ENCODE results near the gene KLHL5. TPM values are rescaled to one million over a fixed set of nuclear protein-coding genes. Genes with fewer than 3 reads are reported as not detected.

KLHL5 gene
- total and polyA plus RNA-seq, 2 of the 4 experiments (the other 2 are of a cell fraction): 58.8 to 97.7 TPM

DNA sequence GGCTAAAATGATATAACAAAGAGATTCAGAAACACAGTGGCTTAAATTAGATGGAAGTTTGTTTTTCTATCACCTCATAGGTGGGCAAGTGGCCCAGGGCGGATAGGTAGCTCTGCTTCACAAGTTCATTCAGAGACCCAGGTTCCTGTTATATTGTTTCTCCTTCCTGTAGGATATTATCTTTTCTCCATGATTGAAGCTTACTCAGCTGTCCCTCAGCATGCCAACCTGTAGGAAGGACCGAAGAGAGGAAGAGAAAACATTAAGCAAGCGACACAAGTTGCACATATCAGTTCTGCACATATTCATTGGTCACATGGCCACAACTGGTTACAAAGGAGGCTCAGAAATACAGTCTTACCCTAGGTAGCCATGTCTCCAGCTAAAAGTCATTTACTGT, 6.9 kb downstream of the KLHL5 start:
- no peak overlapping the region for H3K4ac ChIP-seq (ENCODE audit: low read depth, low read length)
- CTCF ChIA-PET: no interaction called here
- H3K4me2 ChIP-seq (ENCODE audit: low read depth, low read length): no peak overlapping the region
- no peak for ATAC-seq (ENCODE audit: low read depth)
- no peak overlapping the region for H2BK5ac ChIP-seq (ENCODE audit: low read depth, low read length, poor library complexity, severe bottlenecking)
- no peak overlapping the region for H2BK15ac ChIP-seq (ENCODE audit: low read depth, low read length)
- no peak overlapping the region for H4K8ac ChIP-seq (ENCODE audit: low read depth in 2 of 2, low read length in 2 of 2)
- peaks cover 66% of the 10 kb centered on the region for H4K20me1 ChIP-seq (ENCODE audit: insufficient read depth, low read length)
- no peaks in the 10 kb centered on the region; the same call in 1 of the 2 replicates for H3K36me3 ChIP-seq (ENCODE audit: control insufficient read depth, insufficient read depth, low read length)
- TF ChIP-seq, protein P1, sequence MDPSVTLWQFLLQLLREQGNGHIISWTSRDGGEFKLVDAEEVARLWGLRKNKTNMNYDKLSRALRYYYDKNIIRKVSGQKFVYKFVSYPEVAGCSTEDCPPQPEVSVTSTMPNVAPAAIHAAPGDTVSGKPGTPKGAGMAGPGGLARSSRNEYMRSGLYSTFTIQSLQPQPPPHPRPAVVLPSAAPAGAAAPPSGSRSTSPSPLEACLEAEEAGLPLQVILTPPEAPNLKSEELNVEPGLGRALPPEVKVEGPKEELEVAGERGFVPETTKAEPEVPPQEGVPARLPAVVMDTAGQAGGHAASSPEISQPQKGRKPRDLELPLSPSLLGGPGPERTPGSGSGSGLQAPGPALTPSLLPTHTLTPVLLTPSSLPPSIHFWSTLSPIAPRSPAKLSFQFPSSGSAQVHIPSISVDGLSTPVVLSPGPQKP (IDR thresholded peaks at IDR 0.05; ENCODE audit: borderline replicate concordance, low read depth, low read length): no peak
- TF ChIP-seq RFX5 (IDR thresholded peaks at IDR 0.05; ENCODE audit: low read depth, low read length) (no peak), CEBPB (IDR thresholded peaks at IDR 0.05; ENCODE audit: low read depth, low read length) (no peak), MAFK (IDR thresholded peaks at IDR 0.05; ENCODE audit: low read depth, low read length) (no peak), MAZ (IDR thresholded peaks at IDR 0.05; ENCODE audit: borderline replicate concordance, low read depth, low read length) (no peak), MXI1 (IDR thresholded peaks at IDR 0.05; ENCODE audit: borderline replicate concordance, low read depth, low read length) (no peak)
- H3K4me1 ChIP-seq (ENCODE audit: control insufficient read depth, insufficient read depth, low read length): no peaks in the 10 kb centered on the region
- dilution Hi-C loops (cut with HindIII; ENCODE audit: low sequenced_read_pairs, unreplicated experiment) (no loop called here), intact Hi-C loops (cut with micrococcal nuclease) (no loop called here), in situ Hi-C loops (cut with MboI; ENCODE audit: low sequenced_read_pairs) (no loop called here)
- POLR2A ChIA-PET (ENCODE audit: unreplicated experiment): interaction anchor here (0.7 kb wide), 1 partner anchor 22 kb away, joined by 3 read pairs; no protein-coding TSS in a partner anchor
- no peak overlapping the region for H3K18ac ChIP-seq (ENCODE audit: low read depth, low read length)
- peaks cover 17 to 58% of the 10 kb centered on the region in 2 experiments for H3K79me1 ChIP-seq (ENCODE audit: low read depth in 1 of 2, low read length in 2 of 2)
- no TSS peak for BruUV-seq (replicated peaks)
- H4K5ac ChIP-seq (ENCODE audit: low read depth, low read length): no peak overlapping the region
- no peak for DNase-seq
- no peak overlapping the region for H3K56ac ChIP-seq (ENCODE audit: extremely low read depth, insufficient read depth, low read length)
- H2AK5ac ChIP-seq (ENCODE audit: low read depth, low read length): no peak overlapping the region
- H3K9me1 ChIP-seq (ENCODE audit: insufficient read depth, low read length): peaks cover 7% of the 10 kb centered on the region
- H2AK9ac ChIP-seq (replicated peaks; ENCODE audit: low read depth, low read length, poor library complexity): no peak overlapping the region
- H3K27me3 ChIP-seq (ENCODE audit: control insufficient read depth, insufficient read depth, low read length): no peaks in the 10 kb centered on the region
- no peak overlapping the region for H3K23ac ChIP-seq (ENCODE audit: low read depth, low read length)
- no peak overlapping the region for H3K9ac ChIP-seq (ENCODE audit: low read depth, low read length)
- H2BK120ac ChIP-seq (ENCODE audit: low read depth, low read length): no peak overlapping the region
- H3K9me3 ChIP-seq (ENCODE audit: control insufficient read depth, insufficient read depth, low read length): no peaks in the 10 kb centered on the region
- no peak overlapping the region for H4K91ac ChIP-seq (ENCODE audit: insufficient read depth, low read depth, low read length)
- H3K27ac ChIP-seq (ENCODE audit: insufficient read depth, low read length): no peak overlapping the region
- no CpG with 5 or more reads among the region's 3 CpGs for WGBS, 2 experiments (ENCODE audit: extremely low coverage in 2 of 2, insufficient read length in 1 of 2)
- no peak overlapping the region for H3K14ac ChIP-seq (replicated peaks; ENCODE audit: low read depth, low read length)
- no peak overlapping the region for H2BK20ac ChIP-seq (ENCODE audit: low read depth, low read length)
- no peak overlapping the region for H2AFZ ChIP-seq (replicated peaks; ENCODE audit: low read length, poor library complexity)
- no peak overlapping the region for H3K4me3 ChIP-seq (ENCODE audit: insufficient read depth, low read depth, low read length)

Data from IMR-90 (cell line).